NCI-H1048 (cell line): Measurements from ENCODE around the gene TCHHL1.

Experiments
- DNase-seq: peaks from one replicate; lab custom pipeline; 2025; lab: John Stamatoyannopoulos, UW

Gene TCHHL1

GRCh38 chr1:152089014-152089674 is at the start of gene TCHHL1:
TCHHL1 (minus strand) TSS chr1:152089064; CDS start chr1:152088143, 921 bp downstream.
- DNase-seq, result no peak

- DNase-seq, result no peak
These were observed 48.4 kb upstream of the TCHHL1 start for GRCh38 chr1:152137215-152137614.

GRCh38 chr1:152130186-152130585 is 41.3 kb upstream of the TCHHL1 start:
- DNase-seq, result no peak

- DNase-seq, result no peak
These were observed 38.8 kb upstream of the TCHHL1 start for GRCh38 chr1:152127673-152128072.

GRCh38 chr1:152125834-152126443 is 37.1 kb upstream of the TCHHL1 start:
- DNase-seq, result no peak

- no peak for DNase-seq
These were observed 30.1 kb upstream of the TCHHL1 start for GRCh38 chr1:152118915-152119314.

- DNase-seq, result no peak
These were observed 26.5 kb upstream of the TCHHL1 start, which contains the start of gene TCHH for GRCh38 chr1:152115344-152115743. TCHH (minus strand) TSS chr1:152115444; CDS start chr1:152114080, 1,364 bp downstream.

- no peak for DNase-seq
These were observed 24.1 kb upstream of the TCHHL1 start for GRCh38 chr1:152112885-152113432.

GRCh38 chr1:152112101-152112884 is 23.4 kb upstream of the TCHHL1 start:
- DNase-seq, result no peak

- no peak for DNase-seq
These were observed 22.7 kb upstream of the TCHHL1 start for GRCh38 chr1:152111515-152111968.

GRCh38 chr1:152110860-152111514 is 22.1 kb upstream of the TCHHL1 start:
- no peak for DNase-seq

- DNase-seq, result no peak
These were observed 21.5 kb upstream of the TCHHL1 start for GRCh38 chr1:152110365-152110859.

GRCh38 chr1:152109998-152110294 is 21.1 kb upstream of the TCHHL1 start:
- no peak for DNase-seq

- no peak for DNase-seq
These were observed 20.6 kb upstream of the TCHHL1 start for GRCh38 chr1:152109231-152109997.

GRCh38 chr1:152108882-152109222 is 20.0 kb upstream of the TCHHL1 start:
- DNase-seq, result no peak

GRCh38 chr1:152107984-152108881 is 19.4 kb upstream of the TCHHL1 start:
- DNase-seq, result no peak

- DNase-seq, result no peak
These were observed 18.4 kb upstream of the TCHHL1 start for GRCh38 chr1:152107031-152107983.

GRCh38 chr1:152104854-152105253 is 16.0 kb upstream of the TCHHL1 start:
- no peak for DNase-seq

- no peak for DNase-seq
These were observed 8.1 kb upstream of the TCHHL1 start for GRCh38 chr1:152096931-152097330.
